NCI-H345 treated with DMSO at 0.1 percent for 48 hours (cell line): ENCODE results near the gene TSPAN15.
"Not testable (repeated sequence)": the region's sequence is repeated elsewhere in the genome, so short reads cannot be mapped to it uniquely, and the experiment has no call there.

Experiments
- DNase-seq: peaks from one replicate; lab custom pipeline; 2025; ENCODE audit not compliant: unreplicated experiment; lab: John Stamatoyannopoulos, UW

Gene TSPAN15

DNA sequence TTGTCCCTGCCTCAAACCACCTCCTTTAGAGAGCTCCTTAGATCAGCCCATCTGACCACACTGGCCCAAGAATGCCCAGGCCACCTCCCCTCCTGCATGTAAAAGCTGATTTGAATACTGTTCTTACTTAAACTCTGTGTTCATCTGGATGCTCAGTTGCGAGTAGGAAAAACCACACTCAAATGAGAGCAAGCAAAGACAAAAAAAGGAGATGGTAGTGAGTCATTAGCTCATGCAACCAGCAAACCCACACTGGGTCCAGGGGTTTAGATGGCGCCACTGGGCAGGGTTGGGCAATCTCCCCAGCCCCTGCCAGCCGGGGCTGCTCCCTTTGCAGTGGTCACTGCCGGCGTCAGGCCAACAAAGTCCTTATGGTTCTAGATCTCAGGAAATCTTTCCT, 32.7 kb downstream of the TSPAN15 start:
- no peak for DNase-seq

DNA sequence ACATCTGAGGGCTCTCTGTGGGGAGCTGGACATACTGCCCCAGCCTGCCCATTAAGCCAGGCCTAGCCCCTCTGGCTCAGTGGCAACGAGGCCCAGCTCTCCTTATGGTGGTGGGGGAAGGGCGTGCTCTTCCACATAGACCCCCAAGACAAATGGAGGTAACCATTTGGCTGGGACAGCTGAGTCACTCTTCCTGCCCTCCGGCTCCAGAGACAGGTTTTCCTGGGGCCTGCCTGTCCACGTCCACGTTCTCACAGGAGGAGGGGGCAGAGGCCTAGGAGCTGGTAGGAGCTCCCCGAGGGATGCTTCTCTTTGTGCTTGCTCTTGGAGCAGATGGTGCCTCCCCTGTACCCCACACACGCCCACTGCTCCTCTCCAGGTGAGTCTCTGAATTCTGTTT, 33.5 kb downstream of the TSPAN15 start:
- no peak for DNase-seq

- DNase-seq, result no peak
These were observed 35.9 kb downstream of the TSPAN15 start for GRCh38 chr10:69486922-69487730.

DNA sequence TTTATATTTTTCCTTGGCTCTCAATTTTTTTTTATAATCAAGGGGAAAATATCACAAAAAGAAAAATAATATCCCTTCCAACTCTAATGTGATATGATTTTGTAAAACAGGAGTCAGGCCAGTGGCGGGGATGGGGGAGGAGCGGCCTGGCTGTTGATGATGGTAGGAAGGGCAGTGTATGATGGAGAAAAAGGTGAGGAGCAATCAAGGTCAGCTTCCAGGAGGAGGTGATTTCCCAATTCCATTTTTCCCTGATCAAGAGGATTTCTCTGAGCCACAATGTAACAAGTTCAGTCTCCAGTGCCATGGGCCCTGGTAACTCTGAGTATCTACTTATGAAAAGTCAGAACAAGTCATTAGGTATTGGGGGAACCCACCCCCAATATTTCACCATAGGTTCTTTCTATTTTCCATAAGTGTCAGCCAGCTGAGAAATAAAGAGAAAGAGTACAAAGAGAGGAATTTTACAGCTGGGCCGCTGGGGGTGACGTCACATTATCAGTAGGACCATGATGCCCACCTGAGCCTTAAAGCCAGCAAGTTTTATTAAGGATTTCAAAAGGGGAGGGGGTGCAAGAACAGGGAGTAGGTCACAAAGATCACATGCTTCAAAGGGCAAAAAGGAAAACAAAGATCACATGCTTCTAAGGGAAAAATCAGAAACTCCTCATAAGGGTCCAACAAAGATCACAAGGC, 37.0 kb downstream of the TSPAN15 start:
- DNase-seq, result not testable (repeated sequence)

DNA sequence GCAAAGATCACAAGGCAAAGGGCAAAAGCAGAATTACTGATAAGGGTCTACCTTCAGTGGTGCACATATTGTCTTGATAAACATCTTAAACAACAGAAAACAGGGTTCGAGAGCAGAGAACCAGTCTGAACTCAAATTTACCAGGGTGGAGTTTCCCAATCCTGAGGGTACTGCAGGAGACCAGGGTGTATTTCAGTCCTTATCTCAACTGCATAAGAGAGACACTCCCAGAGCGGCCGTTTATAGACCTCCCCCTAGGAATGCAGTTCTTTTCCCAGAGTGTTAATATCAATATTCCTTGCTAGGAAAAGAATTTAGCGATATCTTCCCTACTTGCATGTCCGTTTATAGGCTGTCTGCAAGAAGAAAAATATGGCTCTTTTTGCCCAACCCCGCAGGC, 37.6 kb downstream of the TSPAN15 start:
- DNase-seq, result not testable (repeated sequence)

DNA sequence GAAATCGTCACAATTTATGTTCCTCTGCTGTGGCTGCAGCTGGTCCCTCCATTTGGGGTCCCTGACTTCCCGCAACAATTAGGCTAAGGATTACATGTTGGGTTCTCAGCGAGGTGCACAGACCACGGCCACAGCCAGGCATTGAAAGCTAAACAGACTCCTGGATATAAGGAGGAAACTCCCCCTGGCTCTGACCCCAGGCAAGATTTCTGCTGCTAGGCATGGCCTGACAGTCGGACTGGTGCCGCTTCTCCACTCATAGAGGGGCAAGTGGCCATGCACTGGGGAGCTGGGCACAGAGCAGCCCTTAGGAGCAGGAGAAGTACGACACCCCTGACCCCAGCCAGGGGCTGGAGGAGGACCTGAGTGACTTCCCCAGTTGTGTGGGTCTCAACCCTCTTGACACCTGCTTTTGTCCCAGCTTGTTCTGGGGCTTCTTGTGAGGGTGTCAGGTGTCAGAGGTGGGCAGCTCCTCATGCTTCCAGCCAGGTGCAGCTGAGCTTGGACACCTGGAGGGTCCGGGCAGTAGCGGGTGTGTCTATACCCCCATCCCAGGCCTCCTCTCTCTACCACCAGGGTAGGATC, 38.3 kb downstream of the TSPAN15 start:
- no peak for DNase-seq

DNA sequence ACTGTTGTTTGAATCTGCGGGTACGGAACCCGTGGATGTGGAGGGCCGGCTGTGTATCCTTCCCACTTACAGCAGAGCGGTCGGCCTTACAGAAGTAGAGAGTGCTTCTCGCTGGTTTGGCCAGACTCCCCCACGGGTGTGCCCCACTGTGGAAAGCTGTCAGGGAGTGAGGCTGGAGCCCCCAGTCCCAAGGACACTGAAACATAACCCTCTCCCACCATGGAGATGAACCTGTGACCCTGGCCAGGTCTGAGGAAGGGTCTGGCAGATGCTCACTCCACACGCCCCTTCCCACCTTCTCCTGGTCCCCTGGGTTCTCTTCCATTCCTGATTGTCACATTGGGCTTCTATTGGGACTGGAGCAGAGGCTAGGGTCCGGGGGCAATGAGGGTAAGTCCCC, 39.6 kb downstream of the TSPAN15 start:
- DNase-seq, result no peak

- no peak for DNase-seq
These were observed 40.3 kb downstream of the TSPAN15 start for GRCh38 chr10:69491611-69492010.

- no peak for DNase-seq
These were observed 41.0 kb downstream of the TSPAN15 start for GRCh38 chr10:69492091-69492745.

- no peak for DNase-seq
These were observed 41.6 kb downstream of the TSPAN15 start for GRCh38 chr10:69492746-69493462.

- no peak for DNase-seq
These were observed 43.6 kb downstream of the TSPAN15 start for GRCh38 chr10:69494626-69495558.

- DNase-seq, result no peak
These were observed 44.4 kb downstream of the TSPAN15 start for GRCh38 chr10:69495666-69496065.

GRCh38 chr10:69496352-69497230, 45.3 kb downstream of the TSPAN15 start:
- DNase-seq, result no peak

- DNase-seq, result no peak
These were observed 45.9 kb downstream of the TSPAN15 start for GRCh38 chr10:69497231-69497561.

- DNase-seq, result no peak
These were observed 46.5 kb downstream of the TSPAN15 start for GRCh38 chr10:69497611-69498390.

- no peak for DNase-seq
These were observed 47.6 kb downstream of the TSPAN15 start for GRCh38 chr10:69498711-69499471.
